Stimulated activated CD8-positive, alpha-beta memory T cell treated with anti-CD3 and anti-CD28 coated beads, Interleukin-7, amount 100 ng/mL, for 24 hours (primary cell): ENCODE results near the gene PRDM16.

ENCODE experiments used
- DNase-seq: peaks from one replicate; pipeline ENCODE4 v3.0.0-alpha.2; 2020; ENCODE audit warnings: low read depth

The PRDM16 gene

DNA sequence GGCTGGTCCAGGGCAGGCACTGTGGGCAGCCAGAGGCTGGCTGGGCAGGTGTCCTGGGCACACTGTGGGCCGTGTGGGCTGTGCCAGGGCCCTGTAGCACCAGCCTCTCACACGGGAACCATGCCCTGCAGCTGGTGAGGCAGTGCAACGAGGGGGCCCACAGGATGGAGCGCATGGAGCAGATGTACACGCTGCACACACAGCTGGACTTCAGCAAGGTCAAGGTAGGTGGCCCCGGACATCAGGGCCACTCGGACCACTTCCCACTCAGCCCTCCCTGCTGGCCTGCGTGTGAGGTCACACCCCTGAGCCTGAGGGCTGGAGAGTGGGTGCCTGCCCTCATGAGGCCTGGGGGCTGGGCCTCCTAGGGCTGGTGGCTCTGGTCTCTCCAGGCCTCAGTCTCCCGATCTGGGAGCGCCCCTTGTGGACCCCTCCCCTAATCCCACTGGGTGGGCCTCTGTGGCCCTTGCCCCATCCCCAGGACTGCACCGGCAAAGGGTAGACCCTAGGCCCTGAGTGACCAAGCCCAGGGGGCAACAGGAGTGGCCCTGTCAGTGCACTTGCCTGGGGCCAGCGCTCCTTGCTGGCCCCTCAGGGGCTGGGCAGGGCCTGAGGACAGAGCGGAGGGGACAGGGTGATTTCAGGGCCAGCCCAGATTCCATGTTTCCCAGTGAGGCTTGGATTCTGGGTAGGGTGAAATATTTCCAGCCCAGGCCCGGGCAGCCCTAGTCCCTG lies 407.0 kb downstream of the PRDM16 start:
- no peak for DNase-seq

GRCh38 chr1:3476666-3477065 lies 407.7 kb downstream of the PRDM16 start:
- DNase-seq = no peak

GRCh38 chr1:3477241-3477995 lies 408.4 kb downstream of the PRDM16 start:
- DNase-seq = no peak

DNA sequence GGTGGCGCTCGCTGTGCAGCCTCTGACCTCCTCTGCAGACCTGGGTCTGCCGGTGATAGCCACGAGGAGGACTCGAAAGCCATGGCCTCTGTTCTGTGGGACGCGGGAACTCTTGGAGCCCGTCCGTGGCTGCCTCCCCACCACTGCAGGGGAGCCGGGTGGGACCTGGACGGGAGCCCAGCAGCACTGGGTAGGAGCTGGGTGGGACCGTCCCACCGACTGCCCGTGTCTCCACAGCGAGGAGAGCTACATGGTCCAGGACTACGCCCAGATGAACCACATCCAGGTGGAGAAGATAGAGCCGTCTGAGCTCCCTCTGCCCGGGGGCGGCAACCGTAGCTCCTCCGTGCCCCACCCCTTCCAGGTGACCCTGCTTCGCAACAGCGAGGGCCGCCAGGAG lies 409.2 kb downstream of the PRDM16 start:
- DNase-seq = no peak

- DNase-seq = no peak
Measured at GRCh38 chr1:3479511-3480368, 410.7 kb downstream of the PRDM16 start.

DNA sequence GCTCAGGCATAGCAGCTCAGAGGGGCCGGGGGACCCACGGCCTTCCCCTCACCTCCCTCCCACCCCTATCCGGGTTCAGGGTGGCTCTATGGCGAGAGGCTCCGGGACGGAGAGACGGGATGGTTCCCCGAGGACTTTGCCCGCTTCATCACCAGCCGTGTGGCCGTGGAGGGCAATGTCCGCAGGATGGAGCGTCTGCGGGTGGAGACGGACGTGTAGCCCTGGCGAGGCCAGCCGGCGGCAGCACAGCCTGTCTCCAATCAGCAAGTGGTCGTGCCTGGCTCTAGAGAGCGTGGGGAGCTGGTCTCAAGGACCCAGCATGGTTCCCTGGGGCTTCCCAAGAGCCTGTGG lies 411.3 kb downstream of the PRDM16 start:
- no peak for DNase-seq

DNA sequence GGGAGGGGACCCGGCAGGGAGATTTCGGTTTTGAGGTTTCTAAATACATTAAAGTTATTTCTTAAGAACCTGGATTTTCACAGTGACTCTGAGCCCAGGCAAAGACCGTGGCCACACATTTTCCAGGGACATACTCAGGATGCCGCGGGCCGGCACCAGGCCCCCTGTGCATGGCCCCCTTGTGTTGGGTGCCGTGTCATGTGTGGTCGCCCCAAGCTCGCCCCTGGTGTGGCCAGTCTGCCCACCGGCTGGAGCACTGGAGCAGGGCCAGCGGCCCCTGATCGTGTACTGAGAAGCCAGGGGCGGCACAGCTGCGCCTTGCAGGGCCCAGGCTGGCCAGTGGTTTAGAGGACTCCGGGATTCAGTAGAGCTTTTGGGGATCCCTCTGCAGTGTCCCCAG lies 412.0 kb downstream of the PRDM16 start:
- DNase-seq = no peak

GRCh38 chr1:3481836-3482375 lies 412.9 kb downstream of the PRDM16 start:
- DNase-seq = no peak

- no peak for DNase-seq
Measured at GRCh38 chr1:3482378-3482849, 413.4 kb downstream of the PRDM16 start.

DNA sequence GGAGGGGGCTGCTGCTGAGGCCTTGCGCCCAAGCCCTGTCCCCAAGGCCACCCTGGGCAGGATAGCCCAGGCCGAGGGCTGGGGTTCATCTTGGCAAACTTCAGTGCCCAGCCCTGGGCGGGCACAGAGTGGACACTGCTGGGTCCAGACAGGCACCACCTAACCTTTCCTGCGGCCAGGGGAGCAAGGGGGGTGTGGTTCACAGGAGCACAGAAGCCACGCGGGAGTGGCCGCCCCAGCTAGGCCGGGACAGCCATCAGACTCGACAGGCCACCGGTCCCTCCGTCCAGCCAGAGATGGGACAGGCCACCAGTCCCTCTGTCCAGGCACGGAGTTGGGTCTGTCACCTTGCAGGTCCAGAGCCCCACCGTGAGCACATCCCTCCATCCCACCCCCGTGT lies 414.4 kb downstream of the PRDM16 start:
- no peak for DNase-seq

DNA sequence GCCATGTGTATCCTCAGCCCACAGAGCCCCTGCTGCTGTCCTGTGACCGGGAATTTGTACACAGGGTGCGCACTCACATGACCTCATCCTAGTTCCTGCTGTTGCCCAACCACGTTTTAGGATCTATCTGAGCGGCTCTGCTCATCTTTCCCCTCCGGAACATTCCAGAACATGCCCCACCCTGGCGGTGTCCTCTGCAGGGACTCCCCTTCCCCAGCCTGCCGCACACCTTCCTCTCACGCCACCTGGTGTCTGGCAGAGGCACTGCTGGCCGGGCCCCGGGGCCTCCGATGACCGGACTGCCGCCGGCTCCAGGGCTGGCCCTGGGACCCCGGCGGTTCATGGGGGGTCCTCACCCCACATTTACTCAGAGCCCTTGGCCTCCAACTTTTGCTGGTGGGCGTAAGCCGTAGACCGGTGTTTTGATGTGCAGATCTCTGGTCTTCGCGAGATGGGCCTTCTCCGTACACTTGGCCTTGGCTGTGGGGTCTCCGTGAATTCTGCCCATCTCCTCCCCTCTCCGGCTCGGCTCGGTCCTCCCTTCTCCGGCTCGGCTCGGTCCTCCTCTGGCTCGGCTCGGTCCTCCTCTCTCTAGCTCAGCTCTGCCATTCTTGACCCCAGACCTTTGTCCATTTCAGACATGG lies 414.9 kb downstream of the PRDM16 start:
- DNase-seq = peak; percentile 20

- no peak for DNase-seq
Measured at GRCh38 chr1:3485016-3485415, 416.0 kb downstream of the PRDM16 start.
